Activated naive CD8-positive, alpha-beta T cell (primary cell): ENCODE results near the gene MS4A10.
"Not testable (repeated sequence)": the region's sequence is repeated elsewhere in the genome, so short reads cannot be mapped to it uniquely, and the experiment has no call there.

Experiments used
- H3K27ac Mint-ChIP-seq: one replicate; pipeline ENCODE4 v1.8.0; 2021; ENCODE audit warnings: mixed read lengths
- H3K27me3 Mint-ChIP-seq: one replicate; pipeline ENCODE4 v1.8.0; 2021; ENCODE audit warnings: mixed read lengths
- H3K36me3 Mint-ChIP-seq: one replicate; pipeline ENCODE4 v1.8.0; 2021; ENCODE audit warnings: mixed read lengths
- H3K4me1 Mint-ChIP-seq: one replicate; pipeline ENCODE4 v1.8.0; 2021; ENCODE audit warnings: low read depth, mixed read lengths
- H3K4me3 Mint-ChIP-seq: one replicate; pipeline ENCODE4 v1.8.0; 2021; ENCODE audit warnings: mild to moderate bottlenecking, mixed read lengths
- H3K9me3 Mint-ChIP-seq: one replicate; pipeline ENCODE4 v1.8.0; 2021; ENCODE audit warnings: low read depth, mixed read lengths

Gene MS4A10

DNA sequence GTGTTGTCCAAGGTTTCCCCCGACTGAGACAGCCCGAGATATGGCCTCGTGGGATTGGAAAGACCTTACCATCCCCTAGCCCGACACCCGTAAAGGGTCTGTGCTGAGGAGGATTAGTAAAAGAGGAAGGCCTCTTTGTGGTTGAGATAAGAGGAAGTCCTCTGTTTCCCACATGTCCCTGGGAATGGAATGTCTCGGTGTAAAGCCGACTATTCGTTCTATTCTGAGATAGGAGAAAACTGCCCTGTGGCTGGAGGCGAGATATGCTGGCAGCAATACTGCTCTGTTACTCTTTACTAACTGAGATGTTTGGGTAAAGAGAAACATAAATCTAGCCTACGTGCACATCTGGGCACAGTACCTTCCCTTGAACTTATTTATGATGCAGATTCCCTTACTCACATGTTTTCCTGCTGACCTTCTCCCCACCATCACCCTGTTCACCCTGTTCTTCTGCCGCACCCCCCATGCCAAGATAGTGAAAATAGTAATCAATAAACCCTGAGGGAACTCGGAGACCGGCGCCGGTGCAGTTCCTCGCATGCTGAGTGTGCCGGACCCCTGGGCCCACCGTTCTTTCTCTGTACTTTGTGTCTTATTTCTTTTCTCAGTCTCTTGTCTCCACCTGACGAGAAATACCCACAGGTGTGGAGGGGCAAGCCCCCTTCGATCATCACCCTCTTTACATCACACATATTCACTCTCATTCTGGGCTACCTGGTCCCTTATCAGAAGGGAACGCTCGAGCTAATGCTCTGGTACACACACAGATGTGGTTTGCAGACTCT, 25.5 kb upstream of the MS4A10 start:
- not testable (repeated sequence) for H3K4me3 Mint-ChIP-seq, H3K27ac Mint-ChIP-seq, H3K9me3 Mint-ChIP-seq, H3K36me3 Mint-ChIP-seq, H3K4me1 Mint-ChIP-seq
- peaks cover 20% of the 10 kb centered on the region for H3K27me3 Mint-ChIP-seq

DNA sequence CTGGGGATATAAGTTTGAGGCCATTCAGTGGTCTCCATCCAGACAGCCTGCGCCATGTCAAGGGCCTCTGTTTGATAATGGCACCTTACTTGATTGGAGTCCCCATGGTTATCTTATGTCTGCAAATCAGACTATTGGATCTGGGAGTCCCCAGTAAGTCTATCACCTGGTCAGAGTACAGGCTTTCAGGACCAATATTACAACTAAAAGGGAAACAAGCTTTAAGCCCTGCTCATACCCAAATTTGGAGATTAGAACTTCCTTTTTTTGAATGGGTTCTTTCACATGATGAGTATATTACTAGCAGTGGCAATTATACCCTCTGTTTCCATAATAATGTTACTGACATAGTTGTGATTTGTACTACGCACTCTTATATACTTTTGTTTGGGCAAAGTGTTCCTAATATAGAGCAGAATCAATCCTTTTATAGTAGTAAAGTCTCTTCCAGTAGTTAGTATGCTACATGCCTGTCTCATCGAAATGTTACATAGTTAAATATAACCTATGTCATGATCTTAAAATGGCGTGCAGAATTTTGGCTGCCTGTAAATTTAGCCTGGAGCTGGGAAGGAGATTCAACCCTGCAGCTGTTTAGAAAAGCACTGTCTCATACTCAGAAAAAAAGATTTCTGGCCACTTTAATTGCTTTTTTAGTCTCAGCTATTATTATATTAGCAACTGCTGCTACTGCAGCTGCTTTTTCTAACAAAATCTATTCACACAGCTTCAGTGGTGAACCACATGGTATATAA, 23.5 kb upstream of the MS4A10 start:
- no peak overlapping the region for H3K4me3 Mint-ChIP-seq

DNA sequence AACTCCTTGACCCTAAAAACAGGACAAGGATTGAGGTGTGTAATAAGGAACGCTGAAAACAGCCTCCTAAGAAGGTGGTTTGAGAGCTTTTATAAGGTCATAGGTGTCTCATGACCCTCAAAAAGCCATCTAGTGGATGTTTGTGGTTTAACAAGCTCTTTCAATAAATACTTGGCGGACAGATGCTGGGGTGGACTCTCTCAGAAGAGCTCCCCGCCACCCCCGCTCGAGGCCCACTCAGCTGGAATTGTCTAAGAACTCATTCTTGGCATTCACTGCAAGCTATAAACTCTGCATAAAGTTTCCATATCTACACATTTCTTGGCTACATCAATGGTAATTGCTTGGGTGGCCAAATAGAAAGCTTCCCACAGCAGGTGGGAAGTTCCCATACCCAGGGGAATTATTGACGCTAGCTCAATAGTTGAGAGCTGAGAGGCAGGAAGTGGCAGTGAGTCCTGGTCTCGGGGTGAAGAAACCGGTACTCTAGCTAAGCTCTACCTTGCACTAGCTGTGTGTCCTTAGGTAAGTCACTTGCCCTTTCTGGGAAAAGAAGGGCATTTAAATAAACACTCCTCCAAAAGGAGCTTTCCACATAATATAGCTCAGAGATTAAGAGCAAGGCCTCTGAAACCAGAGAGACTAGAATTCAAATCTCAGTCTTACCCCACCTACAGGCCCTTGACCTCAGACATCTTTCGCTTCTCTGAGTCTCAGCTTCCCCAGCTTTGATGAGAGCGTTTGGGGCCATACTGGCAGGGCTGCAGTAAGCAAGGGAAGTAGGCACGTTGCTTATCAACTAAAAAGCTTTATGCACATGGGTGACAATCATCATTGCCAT, 22.1 kb upstream of the MS4A10 start:
- Mint-ChIP-seq H3K36me3 (peaks cover 3% of the 10 kb centered on the region), H3K4me3 (no peak overlapping the region), H3K27me3 (peaks cover 25% of the 10 kb centered on the region), H3K4me1 (peaks cover 1% of the 10 kb centered on the region), H3K9me3 (no peaks in the 10 kb centered on the region), H3K27ac (no peak overlapping the region)

More for the DNA sequence above, 23.5 kb upstream of the MS4A10 start:
- H3K4me1 Mint-ChIP-seq: no peaks in the 10 kb centered on the region
- H3K27me3 Mint-ChIP-seq: peaks cover 26% of the 10 kb centered on the region
- H3K27ac Mint-ChIP-seq: no peak overlapping the region
- no peaks in the 10 kb centered on the region for H3K9me3 Mint-ChIP-seq
- H3K36me3 Mint-ChIP-seq: peaks cover 3% of the 10 kb centered on the region

DNA sequence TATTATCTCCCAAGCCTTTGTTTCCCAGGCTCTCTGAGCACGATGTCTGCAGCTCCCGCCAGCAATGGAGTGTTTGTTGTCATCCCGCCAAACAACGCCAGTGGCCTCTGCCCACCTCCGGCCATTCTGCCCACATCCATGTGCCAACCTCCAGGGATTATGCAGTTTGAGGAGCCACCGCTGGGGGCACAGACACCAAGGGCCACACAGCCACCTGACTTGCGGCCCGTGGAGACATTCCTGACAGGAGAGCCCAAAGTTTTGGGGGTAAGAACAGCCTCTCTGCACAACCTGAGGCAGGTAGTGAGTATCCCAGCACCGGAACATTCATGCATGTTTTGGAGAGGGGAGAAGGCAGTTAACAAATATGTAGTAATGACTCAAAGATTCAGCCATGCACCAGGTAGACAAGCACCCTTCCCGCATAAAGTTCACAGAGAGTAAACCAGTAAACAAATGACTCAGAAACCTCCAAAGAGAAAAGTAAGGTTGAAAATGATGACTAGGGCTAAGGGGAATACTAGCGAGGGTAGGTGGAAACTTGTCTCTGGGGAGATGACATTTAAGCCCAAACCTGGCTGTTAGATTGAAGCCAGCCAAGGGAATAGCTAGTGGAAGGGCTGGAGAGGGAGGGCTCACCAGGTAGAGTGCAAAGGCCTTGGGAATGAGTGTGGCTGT, 21.3 kb upstream of the MS4A10 start:
- Mint-ChIP-seq H3K36me3 (peaks cover 3% of the 10 kb centered on the region), H3K27me3 (peaks cover 21% of the 10 kb centered on the region), H3K9me3 (no peaks in the 10 kb centered on the region), H3K4me3 (no peak overlapping the region), H3K4me1 (peaks cover 1% of the 10 kb centered on the region), H3K27ac (no peak overlapping the region)

DNA sequence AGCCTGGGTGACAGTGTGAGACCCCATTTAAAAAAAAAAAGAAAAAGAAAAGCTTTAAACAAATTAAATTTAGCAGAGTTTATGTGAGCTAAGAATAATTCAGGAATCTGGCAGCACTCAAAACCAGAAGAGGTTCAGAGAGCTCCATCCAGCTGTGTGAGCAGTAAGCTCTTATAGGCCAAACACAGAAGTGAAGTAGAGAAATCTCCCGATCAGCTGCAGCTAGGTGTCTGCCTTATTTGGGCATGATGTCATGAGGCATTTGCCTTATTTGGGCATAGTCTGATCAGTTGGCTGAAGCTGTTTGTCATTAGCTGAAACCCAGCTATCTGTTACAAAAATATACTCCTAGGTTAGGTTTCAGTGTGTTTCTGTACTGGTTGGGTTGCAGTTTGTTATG, 20.3 kb upstream of the MS4A10 start:
- peaks cover 1% of the 10 kb centered on the region for H3K4me1 Mint-ChIP-seq
- no peaks in the 10 kb centered on the region for H3K9me3 Mint-ChIP-seq
- peaks cover 3% of the 10 kb centered on the region for H3K36me3 Mint-ChIP-seq
- H3K27ac Mint-ChIP-seq: no peak overlapping the region
- H3K4me3 Mint-ChIP-seq: no peak overlapping the region
- H3K27me3 Mint-ChIP-seq: peaks cover 17% of the 10 kb centered on the region

DNA sequence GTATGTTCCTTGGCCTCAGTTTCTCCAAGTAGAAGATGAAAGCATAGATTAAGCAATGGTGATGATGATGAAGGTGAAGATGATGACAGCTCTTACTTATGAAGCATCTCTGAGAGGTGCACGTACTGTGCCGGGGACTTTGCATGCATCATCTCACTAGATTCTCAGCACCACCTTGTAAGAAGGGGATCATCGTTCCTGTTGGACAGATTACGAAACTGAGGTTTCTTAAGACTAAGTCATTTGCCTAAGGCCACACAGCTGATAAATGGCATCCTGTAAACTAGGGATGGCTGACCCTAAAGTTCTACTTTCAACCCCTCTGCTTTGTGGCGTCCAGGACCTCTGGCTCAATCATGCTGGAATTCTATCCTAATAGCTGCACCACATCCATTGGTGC, 19.8 kb upstream of the MS4A10 start:
- H3K9me3 Mint-ChIP-seq: no peaks in the 10 kb centered on the region
- peaks cover 13% of the 10 kb centered on the region for H3K27me3 Mint-ChIP-seq
- H3K36me3 Mint-ChIP-seq: peaks cover 3% of the 10 kb centered on the region
- no peak overlapping the region for H3K27ac Mint-ChIP-seq
- H3K4me3 Mint-ChIP-seq: no peak overlapping the region
- H3K4me1 Mint-ChIP-seq: peaks cover 1% of the 10 kb centered on the region

DNA sequence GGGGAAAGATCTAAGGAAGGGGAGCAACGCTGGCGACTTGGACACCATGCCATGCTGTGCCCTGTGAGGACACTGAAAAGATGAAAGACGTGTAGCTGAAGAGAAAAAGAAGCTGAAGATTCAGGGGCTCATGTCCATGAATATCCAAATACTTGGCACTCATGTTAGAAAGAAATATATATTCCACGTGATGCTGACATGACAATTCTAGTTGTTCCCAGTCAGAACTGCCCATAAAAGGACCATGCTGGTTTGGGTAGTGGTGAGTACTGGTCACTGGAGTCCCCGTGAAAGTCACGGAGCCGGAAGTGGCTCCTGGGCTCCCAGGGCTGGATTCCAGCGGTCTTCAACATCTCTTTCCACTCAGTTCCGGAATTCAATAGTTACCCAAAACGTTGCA, 18.6 kb upstream of the MS4A10 start:
- Mint-ChIP-seq H3K4me3 (no peak overlapping the region), H3K4me1 (peaks cover 1% of the 10 kb centered on the region), H3K27me3 (peaks cover 13% of the 10 kb centered on the region), H3K36me3 (peaks cover 3% of the 10 kb centered on the region), H3K27ac (no peak overlapping the region), H3K9me3 (no peaks in the 10 kb centered on the region)

DNA sequence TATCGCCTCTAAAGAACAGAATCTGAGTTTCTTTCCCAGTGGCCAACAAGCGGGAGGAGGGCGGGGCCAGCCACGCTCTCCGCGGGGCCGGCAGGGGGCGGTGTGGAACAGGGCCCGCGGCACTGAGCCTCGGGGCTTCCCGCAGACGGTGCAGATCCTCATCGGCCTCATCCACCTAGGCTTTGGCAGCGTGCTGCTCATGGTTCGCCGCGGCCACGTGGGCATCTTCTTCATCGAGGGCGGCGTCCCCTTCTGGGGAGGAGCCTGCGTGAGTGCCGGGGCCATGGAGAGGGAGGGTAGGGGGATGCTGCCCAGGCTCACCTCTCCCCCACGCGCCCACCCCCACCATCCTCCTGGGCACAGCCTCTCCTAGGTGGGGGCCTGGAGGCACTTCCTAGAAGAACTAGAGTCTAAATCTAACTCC, 17.7 kb upstream of the MS4A10 start:
- Mint-ChIP-seq H3K4me3 (no peak overlapping the region), H3K36me3 (peaks cover 3% of the 10 kb centered on the region), H3K4me1 (peaks cover 1% of the 10 kb centered on the region), H3K27ac (no peak overlapping the region), H3K27me3 (peaks cover 13% of the 10 kb centered on the region), H3K9me3 (no peaks in the 10 kb centered on the region)

DNA sequence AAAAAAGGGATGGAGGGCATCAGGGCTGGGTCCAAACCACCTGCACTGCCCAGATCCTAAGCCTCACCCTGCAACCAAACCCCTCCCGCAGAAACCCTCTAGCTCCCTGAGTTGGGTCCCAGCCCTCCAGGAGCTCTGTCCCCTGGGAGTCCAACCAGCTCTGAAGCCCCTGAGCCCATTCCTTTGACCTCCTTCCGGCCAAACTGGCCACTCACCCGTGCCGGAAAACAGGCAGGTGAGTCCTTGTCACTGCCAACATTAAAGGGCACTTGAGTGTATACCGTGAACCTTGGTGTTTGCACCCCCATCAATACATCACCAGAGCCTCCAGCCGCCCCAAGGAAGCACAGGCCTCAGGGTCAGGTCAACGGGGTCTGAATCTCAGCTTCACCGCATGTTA, 16.9 kb upstream of the MS4A10 start:
- Mint-ChIP-seq H3K9me3 (no peaks in the 10 kb centered on the region), H3K4me3 (no peak overlapping the region), H3K27ac (no peak overlapping the region), H3K36me3 (peaks cover 3% of the 10 kb centered on the region), H3K4me1 (peaks cover 1% of the 10 kb centered on the region), H3K27me3 (peaks cover 13% of the 10 kb centered on the region)

DNA sequence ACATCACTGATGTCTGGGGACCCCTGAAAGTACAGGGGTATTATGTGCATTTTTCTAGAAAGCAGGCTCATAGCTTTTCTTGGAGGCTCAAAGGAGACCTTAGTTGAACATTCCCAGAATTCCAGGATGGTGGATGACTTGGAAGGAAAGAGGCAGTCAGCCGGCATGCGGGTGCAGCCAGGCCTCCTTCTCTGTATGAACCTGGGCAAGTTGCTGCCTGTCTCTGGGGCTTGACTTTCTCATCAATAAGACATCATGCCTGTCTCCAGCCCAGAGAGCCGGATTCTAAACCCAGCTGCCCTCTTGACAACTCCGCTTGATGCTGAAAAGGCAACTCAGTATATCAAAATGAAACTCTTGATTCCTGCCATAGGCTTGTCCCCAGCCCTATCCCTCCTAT, 15.9 kb upstream of the MS4A10 start:
- no peak overlapping the region for H3K27ac Mint-ChIP-seq
- no peak overlapping the region for H3K4me3 Mint-ChIP-seq
- no peaks in the 10 kb centered on the region for H3K9me3 Mint-ChIP-seq
- no peaks in the 10 kb centered on the region for H3K36me3 Mint-ChIP-seq
- H3K27me3 Mint-ChIP-seq: peaks cover 13% of the 10 kb centered on the region
- H3K4me1 Mint-ChIP-seq: peaks cover 1% of the 10 kb centered on the region

DNA sequence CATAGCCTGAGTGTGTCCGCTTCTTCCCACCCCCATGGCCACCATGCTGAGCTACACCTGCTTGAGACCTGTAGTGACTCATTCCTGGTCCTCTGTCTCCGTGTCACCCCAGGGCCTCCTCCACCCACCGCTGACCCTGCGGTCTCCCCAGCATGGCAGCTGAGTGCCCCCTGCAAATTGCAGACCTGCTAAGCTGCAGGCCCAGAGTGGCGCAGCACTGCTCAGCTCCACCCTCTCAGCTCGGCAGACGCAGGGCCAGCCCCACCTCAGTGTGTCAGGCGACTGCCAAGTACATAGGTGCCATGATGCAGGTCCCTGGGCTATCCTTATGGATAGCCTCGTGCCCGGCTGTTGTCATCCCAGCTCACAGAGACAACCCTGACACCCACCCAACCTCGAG, 15.3 kb upstream of the MS4A10 start:
- Mint-ChIP-seq H3K27me3 (peaks cover 13% of the 10 kb centered on the region), H3K9me3 (no peaks in the 10 kb centered on the region), H3K4me3 (no peak overlapping the region), H3K4me1 (peaks cover 3% of the 10 kb centered on the region), H3K27ac (no peak overlapping the region), H3K36me3 (no peaks in the 10 kb centered on the region)

DNA sequence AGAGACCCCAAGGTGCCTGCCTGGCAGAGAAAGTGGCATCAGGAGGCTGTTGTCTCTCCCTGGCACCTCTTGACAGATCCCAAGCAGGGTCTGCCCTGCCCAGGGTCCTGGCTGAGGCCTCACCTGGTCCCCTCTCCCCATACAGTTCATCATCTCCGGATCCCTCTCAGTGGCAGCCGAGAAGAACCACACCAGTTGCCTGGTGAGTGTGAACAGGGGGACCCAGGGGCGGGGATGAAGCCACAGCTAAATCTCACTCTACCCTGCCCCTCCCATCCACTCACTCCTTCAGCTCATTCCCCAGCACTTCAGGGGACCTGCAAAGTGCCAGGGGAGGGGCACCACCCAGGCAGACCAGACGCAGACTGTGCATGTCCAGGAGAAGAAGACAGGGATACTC, 14.0 kb upstream of the MS4A10 start:
- H3K27me3 Mint-ChIP-seq: peaks cover 9% of the 10 kb centered on the region
- no peaks in the 10 kb centered on the region for H3K36me3 Mint-ChIP-seq
- H3K9me3 Mint-ChIP-seq: no peaks in the 10 kb centered on the region
- H3K4me1 Mint-ChIP-seq: peaks cover 7% of the 10 kb centered on the region
- no peak overlapping the region for H3K27ac Mint-ChIP-seq
- no peak overlapping the region for H3K4me3 Mint-ChIP-seq

DNA sequence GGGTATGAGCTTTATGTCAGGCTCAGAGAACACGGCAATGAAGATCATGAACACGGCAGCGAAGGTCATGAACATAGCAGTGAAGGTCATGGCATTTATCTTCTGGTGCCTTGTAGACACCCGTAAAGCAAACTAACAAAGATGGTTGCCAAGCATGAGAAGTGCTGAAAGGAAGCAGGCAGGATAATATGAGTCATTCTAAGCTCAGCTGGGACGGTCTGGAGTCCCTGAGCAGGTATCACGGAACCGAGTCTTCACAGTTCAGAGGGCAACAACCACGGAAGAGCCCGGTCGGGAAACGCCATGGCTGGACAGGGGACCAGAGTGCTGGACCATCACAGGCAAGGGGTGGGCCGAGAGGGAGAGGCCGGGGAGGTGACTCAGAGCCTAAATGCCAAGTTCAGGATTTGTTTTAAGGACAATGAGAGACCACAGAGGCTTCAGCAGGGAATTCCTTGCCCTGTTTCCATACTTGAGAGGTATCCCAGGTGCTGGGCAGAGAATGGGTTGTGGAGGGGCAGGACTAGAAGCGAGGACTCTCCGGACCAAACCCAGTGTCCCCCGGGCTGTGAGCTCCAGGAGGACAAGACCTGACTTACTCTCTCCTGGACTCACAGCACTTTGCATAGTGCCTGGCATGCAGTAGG, 13.1 kb upstream of the MS4A10 start:
- peaks cover 4% of the 10 kb centered on the region for H3K27me3 Mint-ChIP-seq
- H3K27ac Mint-ChIP-seq: no peak overlapping the region
- no peaks in the 10 kb centered on the region for H3K9me3 Mint-ChIP-seq
- H3K36me3 Mint-ChIP-seq: no peaks in the 10 kb centered on the region
- peaks cover 6% of the 10 kb centered on the region for H3K4me1 Mint-ChIP-seq
- no peak overlapping the region for H3K4me3 Mint-ChIP-seq

DNA sequence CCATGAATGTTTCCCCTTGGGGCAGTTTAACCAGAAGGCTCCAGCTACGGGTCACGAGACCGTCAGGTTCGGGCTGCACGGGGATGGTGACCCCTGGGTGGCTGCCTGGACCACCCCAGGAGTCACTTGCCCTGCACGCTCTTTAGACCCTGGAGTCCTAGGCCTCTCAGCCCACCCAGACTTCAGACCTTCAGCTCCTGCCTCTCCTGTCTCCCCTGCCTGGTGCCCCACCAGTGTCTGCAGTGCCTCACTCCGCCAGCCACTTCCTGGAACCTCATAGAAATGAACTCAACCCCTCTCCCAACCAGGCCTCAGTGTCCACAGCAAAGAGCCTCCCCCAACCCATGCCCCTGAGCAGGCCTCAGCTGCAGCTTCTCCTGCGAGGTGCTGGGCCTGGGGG, 12.5 kb upstream of the MS4A10 start:
- peaks cover 2% of the 10 kb centered on the region for H3K27me3 Mint-ChIP-seq
- H3K4me1 Mint-ChIP-seq: peaks cover 6% of the 10 kb centered on the region
- no peaks in the 10 kb centered on the region for H3K36me3 Mint-ChIP-seq
- no peak overlapping the region for H3K4me3 Mint-ChIP-seq
- no peaks in the 10 kb centered on the region for H3K9me3 Mint-ChIP-seq
- H3K27ac Mint-ChIP-seq: no peak overlapping the region
